ENCODE data around the gene ZNF701. TPM values are rescaled to one million over a fixed set of nuclear protein-coding genes. Genes with fewer than 3 reads are reported as not detected.

ZNF701 gene
- total and polyA plus RNA-seq, 2 of the 8 experiments (the other 6 are each of a cell fraction or from before 2014, with no cell fraction given): 4.9 to 18.7 TPM

GRCh38 chr19:52566588-52566987 is 3.5 kb upstream of the ZNF701 start:
- Histone ChIP-seq H3K4me1 (replicated peaks in 1 of 4; ENCODE audit: control insufficient read depth in 3 of 4, insufficient read depth in 4 of 4, low read length in 3 of 4) (peaks cover 0 to 6% (median 6%) of the 10 kb centered on the region in 4 experiments; a peak in 5 of 7 replicates), H2BK12ac (ENCODE audit: low read depth, low read length) (no peak overlapping the region), H2AFZ (ENCODE audit: low read length) (no peak overlapping the region), H2BK20ac (ENCODE audit: low read length) (no peak overlapping the region), H3K4me3 (ENCODE audit: extremely low read depth in 1 of 4, insufficient read depth in 2 of 4, low read depth in 3 of 4, low read length in 4 of 4) (no peak overlapping the region), H3K18ac (ENCODE audit: extremely low read depth, low read length) (peak overlapping the region; percentile 29; the same call in 1 of the 2 replicates), H3K23me2 (ENCODE audit: low read depth, low read length) (peaks cover 3% of the 10 kb centered on the region; the same call in 1 of the 2 replicates), H3K27ac (ENCODE audit: low read depth, low read length) (no peak overlapping the region), H3K27me3 (replicated peaks in 1 of 4; ENCODE audit: control insufficient read depth in 3 of 4, extremely low read depth in 1 of 4, insufficient read depth in 3 of 4, low read length in 3 of 4) (no peaks in the 10 kb centered on the region), H2AK5ac (ENCODE audit: low read depth, low read length) (no peak overlapping the region), H3K23ac (ENCODE audit: insufficient read length) (no peak overlapping the region), H3K56ac (replicated peaks; ENCODE audit: insufficient read length, low read depth, low read length) (no peak overlapping the region), H2BK120ac (replicated peaks; ENCODE audit: low read depth, low read length) (no peak overlapping the region), H3K79me1 (ENCODE audit: low read depth, low read length) (peaks cover 4% of the 10 kb centered on the region), H2BK15ac (ENCODE audit: low read length) (no peak overlapping the region), H3K4ac (replicated peaks; ENCODE audit: insufficient read length, low read depth, low read length) (no peak overlapping the region), H2BK5ac (ENCODE audit: low read depth, low read length) (no peak overlapping the region), H4K5ac (ENCODE audit: insufficient read length, low read depth, low read length) (no peak overlapping the region), H4K8ac (ENCODE audit: extremely low read depth, insufficient read depth, low read length) (no peak overlapping the region), H3K4me2 (ENCODE audit: insufficient read depth in 1 of 2, low read depth in 2 of 2, low read length in 2 of 2) (no peak overlapping the region), H4K20me1 (replicated peaks in 1 of 2; ENCODE audit: control insufficient read depth in 1 of 2, insufficient read depth in 2 of 2, low read length in 2 of 2) (peaks cover 2 to 3% of the 10 kb centered on the region in 2 experiments), H3K14ac (ENCODE audit: insufficient read length) (no peak overlapping the region), H3K9me3 (ENCODE audit: insufficient read depth in 2 of 2, low read depth in 1 of 2, low read length in 1 of 2) (no peaks in the 10 kb centered on the region), H3K79me2 (ENCODE audit: control insufficient read depth in 1 of 2, insufficient read depth in 2 of 2, low read length in 2 of 2) (0 out of 4 replicates have a peak, but pooled peaks cover 0 to 2% of the 10 kb centered on the region in 2 experiments), H3K9ac (replicated peaks in 1 of 4; ENCODE audit: extremely low read depth in 1 of 4, low read depth in 3 of 4, low read length in 3 of 4) (no peak overlapping the region), H4K91ac (replicated peaks; ENCODE audit: insufficient read length, low read length) (no peak overlapping the region), H3K36me3 (ENCODE audit: control insufficient read depth in 2 of 4, insufficient read depth in 4 of 4, low read length in 3 of 4) (0 out of 8 replicates have a peak, but pooled peaks cover 0 to 3% (median 0%) of the 10 kb centered on the region in 4 experiments)
- FAIRE-seq (no peak), DNase-seq (ENCODE audit: low read depth in 1 of 2, low spot score in 2 of 2) (no peak)
- WGBS, 2 experiments (ENCODE audit: extremely low coverage in 1 of 2, insufficient coverage in 1 of 2, insufficient read length in 1 of 2, insufficient replicate concordance in 2 of 2, low coverage in 1 of 2, low lambda C conversion rate in 2 of 2, missing lambda C conversion rate in 1 of 2): 96% methylated on average over 2 of the region's 2 CpGs; no CpG with 5 or more reads in 1 of the 2 experiments
- ChIA-PET POLR2A (ENCODE audit: partially characterized antibody) (interaction anchor here (0.6 to 1.4 kb wide), 3 partner anchors 10 to 74 kb away, joined by 3 to 4 read pairs (median 3); no protein-coding TSS in a partner anchor), CTCF (ENCODE audit: partially characterized antibody) (interaction anchor here (0.8 to 1.6 kb wide), 6 partner anchors 23 to 177 kb away, joined by 3 to 8 read pairs (median 4); no protein-coding TSS in a partner anchor)
- TF ChIP-seq E2F6 (IDR thresholded peaks at IDR 0.05) (no peak), SIX5 (IDR thresholded peaks at IDR 0.05; ENCODE audit: low read depth, low read length) (no peak), SIN3A (conservative IDR thresholded peaks at IDR 0.05 in 1 of 2, IDR thresholded peaks at IDR 0.05 in 1 of 2; ENCODE audit: low read depth in 1 of 2, low read length in 2 of 2) (no peak), NANOG (IDR thresholded peaks at IDR 0.05; ENCODE audit: insufficient read depth, low read depth, low read length, poor library complexity, severe bottlenecking) (no peak), YY1 (IDR thresholded peaks at IDR 0.05; ENCODE audit: low read depth, low read length) (no peak), CEBPB (IDR thresholded peaks at IDR 0.05; ENCODE audit: low read depth, low read length) (no peak), MAFK (IDR thresholded peaks at IDR 0.05; ENCODE audit: low read depth, low read length) (no peak), ATF2 (IDR thresholded peaks at IDR 0.05; ENCODE audit: low read length) (no peak), EZH2 (IDR thresholded peaks at IDR 0.05; ENCODE audit: low read depth, low read length, severe bottlenecking) (no peak), BACH1 (IDR thresholded peaks at IDR 0.05; ENCODE audit: low read length) (no peak), KDM5A (IDR thresholded peaks at IDR 0.05; ENCODE audit: low read length) (no peak)
